ENCODE results near the gene AKAP13. TPM values are rescaled to one million over a fixed set of nuclear protein-coding genes. Genes with fewer than 3 reads are reported as not detected.

The AKAP13 gene
- total and polyA plus RNA-seq, 2 of the 13 experiments (the other 11 are each of a cell fraction or from before 2014, with no cell fraction given): 6.7 to 27.1 TPM

- no peak for TF ChIP-seq ZNF710 (CRISPR knock-in tag; IDR thresholded peaks at IDR 0.05; ENCODE audit: borderline replicate concordance)
- no peak for TF ChIP-seq NKX3-1 (CRISPR knock-in tag; IDR thresholded peaks at IDR 0.05)
- TF ChIP-seq NR2F6 (IDR thresholded peaks at IDR 0.05): no peak
- TF ChIP-seq NR2F6 (CRISPR knock-in tag; IDR thresholded peaks at IDR 0.05): no peak
- TF ChIP-seq PHB2 (IDR thresholded peaks at IDR 0.05; ENCODE audit: partially characterized antibody): no peak
- no peak for TF ChIP-seq GMEB2 (CRISPR knock-in tag; IDR thresholded peaks at IDR 0.05; ENCODE audit: low read depth)
- no peak for TF ChIP-seq KLF11 (CRISPR knock-in tag; IDR thresholded peaks at IDR 0.05)
- TF ChIP-seq MIXL1 (CRISPR knock-in tag; IDR thresholded peaks at IDR 0.05): no peak
- no peak for TF ChIP-seq ZNF142 (CRISPR knock-in tag; IDR thresholded peaks at IDR 0.05)
- TF ChIP-seq DNMT1 (CRISPR knock-in tag; IDR thresholded peaks at IDR 0.05): no peak
- TF ChIP-seq RBFOX2 (IDR thresholded peaks at IDR 0.05; ENCODE audit: low read depth, low read length): no peak
- no peak for TF ChIP-seq CEBPB (IDR thresholded peaks at IDR 0.05; ENCODE audit: borderline replicate concordance, low read depth, low read length)
- no peak for TF ChIP-seq ATAD3A (CRISPR knock-in tag; IDR thresholded peaks at IDR 0.05)
- no peak for TF ChIP-seq POLR2AphosphoS2 (IDR thresholded peaks at IDR 0.05; ENCODE audit: low read depth, low read length)
- no peak for TF ChIP-seq ZNF563 (CRISPR knock-in tag; IDR thresholded peaks at IDR 0.05)
- TF ChIP-seq MLX (CRISPR knock-in tag; IDR thresholded peaks at IDR 0.05): no peak
- no peak for TF ChIP-seq ZNF343 (CRISPR knock-in tag; IDR thresholded peaks at IDR 0.05)
- TF ChIP-seq RARG (CRISPR knock-in tag; IDR thresholded peaks at IDR 0.05; ENCODE audit: low read depth): no peak
- no peak for TF ChIP-seq RAD21 (CRISPR knock-in tag; IDR thresholded peaks at IDR 0.05)
- no peak; the same call in 1 of the 2 replicates for TF ChIP-seq IRF2 (CRISPR knock-in tag; IDR thresholded peaks at IDR 0.05)
- TF ChIP-seq POLR2A (IDR thresholded peaks at IDR 0.05; ENCODE audit: insufficient read depth in 1 of 2, low read depth in 2 of 2, low read length in 2 of 2): no peak
- no peak for TF ChIP-seq ZNF569 (CRISPR knock-in tag; IDR thresholded peaks at IDR 0.05; ENCODE audit: borderline replicate concordance)
Observed at GRCh38 chr15:85793641-85794597, 413.5 kb downstream of the AKAP13 start (continued).
